CD4-positive, alpha-beta T cell treated with Interleukin-17A for 4 hours (primary cell): ENCODE results near the gene UBR4.
A peak's percentile ranks its signal among the peaks of the same experiment; 100 is the strongest.

Experiments
- DNase-seq: peaks from one replicate; pipeline ENCODE4 v3.0.0-alpha.2; 2020; ENCODE audit warnings: mixed read lengths

Gene UBR4

DNA sequence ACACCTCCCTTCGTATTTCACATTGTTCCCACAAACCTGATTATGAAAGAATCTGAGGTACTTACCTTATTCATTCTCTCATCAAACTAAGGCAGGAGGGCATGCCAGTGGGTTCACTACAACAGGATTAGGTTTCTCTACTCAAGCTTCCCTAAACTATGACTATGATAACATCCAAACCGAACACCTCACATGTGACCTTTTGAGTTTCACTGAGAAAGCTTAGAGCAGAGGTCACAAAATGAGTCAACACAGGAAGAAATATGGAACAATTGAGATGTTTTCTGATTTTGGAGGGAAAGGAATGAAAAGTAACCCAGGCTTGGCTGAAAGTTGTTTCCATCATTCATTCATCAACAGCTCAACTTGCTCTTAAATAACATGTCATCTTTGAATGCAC, 24.1 kb downstream of the UBR4 start:
- DNase-seq = no peak

DNA sequence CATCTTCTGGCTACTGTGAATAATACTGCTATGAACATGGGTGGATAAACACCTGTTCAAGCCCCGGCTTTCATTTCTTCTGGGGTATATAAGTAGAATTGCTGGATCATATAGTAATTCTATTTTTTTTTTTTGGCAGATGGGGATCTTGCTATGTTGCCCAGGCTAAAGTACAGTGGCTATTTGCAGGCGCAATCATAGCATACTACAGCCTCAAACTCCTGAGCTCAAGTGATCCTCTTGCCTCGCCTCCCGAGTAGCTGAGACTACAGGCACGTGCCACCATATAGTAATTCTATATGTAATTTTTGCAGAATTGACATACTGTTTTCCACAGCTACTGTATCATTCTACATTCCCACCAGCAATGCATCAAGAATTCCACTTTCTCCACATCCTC, 27.8 kb downstream of the UBR4 start:
- no peak for DNase-seq

- peak; percentile 8 for DNase-seq
These were observed 29.8 kb downstream of the UBR4 start for GRCh38 chr1:19180265-19180657.

- peak; percentile 47 for DNase-seq
These were observed 30.3 kb downstream of the UBR4 start for GRCh38 chr1:19179597-19180264.

DNA sequence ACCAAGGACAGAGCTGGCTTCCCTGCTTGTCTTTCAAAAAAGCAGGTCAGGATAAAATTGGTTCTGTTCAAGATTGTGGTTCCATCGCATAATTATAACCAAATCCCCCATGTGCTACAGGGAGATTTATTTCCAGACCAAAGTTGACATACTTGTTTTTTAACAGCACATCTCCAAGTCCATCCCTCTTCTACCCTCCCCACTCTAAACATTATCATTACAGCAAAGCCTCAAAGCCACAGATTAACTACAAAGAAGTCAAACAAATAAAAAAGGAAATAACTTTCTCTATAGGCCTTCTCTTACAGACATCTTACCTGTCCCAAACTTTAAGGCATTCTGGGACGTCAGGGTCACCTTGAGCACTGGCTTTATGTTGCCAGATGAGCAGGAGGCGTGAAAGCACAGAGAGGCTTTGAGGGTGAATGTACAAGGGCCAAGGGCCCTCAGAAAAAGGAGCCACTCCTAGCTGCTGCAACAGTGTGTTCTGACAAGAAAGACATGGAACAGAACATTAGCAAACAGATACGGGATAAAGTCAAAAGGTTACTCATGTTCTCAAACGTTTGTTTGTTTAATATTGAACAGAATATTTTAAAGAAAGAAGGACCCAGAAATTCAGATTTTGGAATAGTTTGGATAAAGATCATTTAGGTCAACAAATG, 31.2 kb downstream of the UBR4 start:
- no peak for DNase-seq

GRCh38 chr1:19177811-19178210, 32.3 kb downstream of the UBR4 start:
- no peak for DNase-seq

DNA sequence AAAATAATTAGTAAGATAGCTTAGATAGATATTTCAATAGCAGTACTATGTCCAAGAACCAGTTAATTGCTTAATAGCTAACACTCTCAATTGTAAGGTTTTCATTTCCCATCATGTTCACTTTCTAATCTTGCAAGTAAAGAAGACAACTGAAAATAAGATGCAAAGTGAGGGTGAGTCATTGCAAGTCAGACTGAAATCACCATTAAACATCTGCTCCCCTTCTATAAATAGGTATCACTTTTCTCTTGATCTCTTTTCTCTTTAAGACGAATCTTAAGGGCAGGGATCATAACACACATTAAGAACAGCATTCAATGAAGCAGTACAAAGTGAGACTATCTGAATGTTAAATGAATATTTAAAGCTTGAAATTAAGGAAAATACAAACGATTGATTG, 40.4 kb downstream of the UBR4 start:
- no peak for DNase-seq

DNA sequence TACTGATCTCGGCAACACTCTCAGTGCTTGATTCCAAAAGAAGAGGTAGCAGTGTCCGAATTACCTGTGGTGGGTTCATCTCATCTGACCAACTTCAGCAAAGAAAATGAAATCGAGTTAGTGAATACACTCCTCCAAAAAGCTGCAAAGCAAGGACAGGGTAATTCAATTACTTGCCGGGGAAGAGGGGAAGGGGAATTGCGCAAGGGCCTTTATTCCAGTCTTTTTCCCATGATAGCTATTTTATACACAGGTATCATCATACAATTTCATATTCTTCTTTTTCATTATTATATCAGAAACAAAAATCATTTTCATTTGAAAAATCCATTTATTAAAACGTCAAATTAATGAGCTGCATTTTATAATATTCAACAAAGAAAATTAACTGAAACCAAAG, 42.9 kb downstream of the UBR4 start:
- DNase-seq = no peak

DNA sequence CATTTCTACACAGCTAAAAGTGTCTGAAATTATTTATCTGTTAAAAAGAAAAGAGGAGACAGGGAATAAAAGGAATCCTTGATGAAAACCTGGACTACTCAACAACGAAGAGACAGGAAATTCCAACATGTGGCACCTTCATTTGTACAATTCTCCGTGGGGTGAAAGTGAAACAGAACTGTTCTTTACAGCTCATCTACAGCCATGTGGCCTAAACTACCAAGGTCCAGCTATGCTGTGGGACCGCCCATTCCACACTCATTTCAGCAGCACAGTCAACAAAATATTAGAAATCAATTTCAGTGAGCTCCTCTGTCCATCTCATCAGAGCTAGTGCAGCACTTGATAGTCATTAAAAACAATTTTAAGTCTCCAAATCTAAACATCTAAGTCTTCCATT, 44.0 kb downstream of the UBR4 start:
- no peak for DNase-seq

DNA sequence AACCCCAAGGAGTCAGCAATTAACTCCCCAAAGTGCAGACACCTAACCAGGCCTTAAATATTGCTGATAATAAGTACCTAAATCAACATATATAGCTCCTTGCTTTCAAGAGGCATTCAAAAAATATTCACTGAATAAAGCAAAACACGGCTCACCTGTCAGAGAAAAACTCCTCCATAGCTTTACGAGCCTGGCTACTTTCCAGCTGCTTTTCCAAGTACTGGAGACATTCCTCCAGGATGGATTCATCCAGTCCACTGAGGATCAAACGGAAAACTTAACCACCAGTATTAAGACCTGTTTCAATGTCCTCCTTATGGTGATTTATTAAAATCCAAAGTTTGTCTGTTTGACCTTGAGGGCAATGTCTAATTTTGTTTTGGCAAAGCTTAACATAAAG, 44.6 kb downstream of the UBR4 start:
- DNase-seq = no peak

GRCh38 chr1:19164274-19165015, 45.6 kb downstream of the UBR4 start:
- DNase-seq = no peak

DNA sequence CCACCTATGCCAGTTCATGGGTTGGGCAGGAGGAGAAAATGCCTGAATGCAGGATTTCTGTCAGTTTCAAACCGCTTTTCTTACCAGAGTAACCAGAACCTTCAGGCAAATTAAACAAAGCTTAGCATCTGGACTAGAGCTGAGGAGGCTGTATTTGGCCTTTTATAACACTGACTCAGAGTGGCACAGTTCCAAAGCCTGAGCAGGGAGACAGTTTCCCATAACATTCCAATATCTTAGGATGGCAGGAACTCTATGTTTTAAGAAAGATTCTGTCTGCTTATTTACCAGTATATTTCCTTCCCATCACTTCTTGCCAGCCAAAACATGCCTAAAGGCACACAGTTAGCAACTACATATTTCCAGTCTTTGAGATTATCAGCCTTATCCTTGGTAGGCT, 46.8 kb downstream of the UBR4 start:
- DNase-seq = no peak

DNA sequence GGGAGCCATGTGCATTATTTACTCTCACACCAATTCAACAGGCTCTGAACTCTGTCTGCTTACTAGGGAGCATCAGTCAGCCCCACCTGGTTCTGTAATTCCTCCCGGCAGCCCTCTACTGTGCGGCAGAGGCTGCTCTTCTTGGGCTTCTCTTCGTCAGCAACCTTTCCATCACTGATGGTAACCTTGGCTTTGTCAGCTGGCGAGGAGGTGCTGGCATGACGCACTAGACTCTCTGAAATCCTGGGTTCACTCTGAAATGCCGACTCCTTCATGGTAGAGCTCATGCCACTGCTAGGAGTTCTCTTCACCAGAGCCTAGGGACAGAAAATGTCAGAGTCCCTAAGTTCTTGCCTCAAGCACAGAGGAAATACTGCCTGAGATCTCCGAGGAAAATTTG, 49.2 kb downstream of the UBR4 start:
- no peak for DNase-seq

GRCh38 chr1:19157653-19158052, 52.4 kb downstream of the UBR4 start:
- DNase-seq = no peak

DNA sequence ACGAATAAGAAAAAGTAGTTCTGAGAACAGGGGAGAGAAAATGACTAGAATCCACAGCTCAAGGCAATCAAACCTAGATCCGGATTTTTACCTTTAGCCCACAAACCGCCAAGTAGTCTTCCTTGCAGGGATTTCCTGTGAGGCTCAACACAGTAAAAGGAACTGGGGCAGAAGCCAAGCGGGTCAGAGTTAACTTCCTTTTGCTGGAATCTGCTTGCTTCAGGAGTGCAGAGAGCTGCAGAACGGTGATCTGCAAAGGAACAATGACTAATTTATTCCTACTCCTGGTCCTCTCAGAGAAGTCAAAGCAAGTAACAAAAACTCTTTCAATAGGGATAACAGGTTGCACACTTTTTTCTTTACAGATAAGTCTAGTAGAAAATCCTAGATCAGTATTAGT, 53.4 kb downstream of the UBR4 start:
- DNase-seq = no peak

DNA sequence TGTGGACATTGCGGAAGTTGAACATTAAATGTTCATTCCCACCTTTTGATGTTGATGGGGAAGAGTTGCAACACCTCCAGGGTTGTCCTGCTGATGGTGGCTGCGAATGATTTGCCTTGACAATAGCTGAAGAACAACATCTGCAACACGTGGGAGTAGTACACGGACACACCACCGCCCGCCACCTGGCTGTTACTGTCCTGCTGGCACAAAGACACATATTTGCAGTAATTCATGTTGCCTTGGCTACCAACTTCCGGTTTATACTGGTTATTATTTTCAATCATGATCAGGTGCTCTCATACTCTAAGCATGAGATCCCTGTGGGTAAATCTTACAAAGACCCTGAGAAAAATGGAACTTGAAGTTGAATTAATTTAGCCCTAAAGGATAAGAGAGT, 55.2 kb downstream of the UBR4 start:
- DNase-seq = no peak

DNA sequence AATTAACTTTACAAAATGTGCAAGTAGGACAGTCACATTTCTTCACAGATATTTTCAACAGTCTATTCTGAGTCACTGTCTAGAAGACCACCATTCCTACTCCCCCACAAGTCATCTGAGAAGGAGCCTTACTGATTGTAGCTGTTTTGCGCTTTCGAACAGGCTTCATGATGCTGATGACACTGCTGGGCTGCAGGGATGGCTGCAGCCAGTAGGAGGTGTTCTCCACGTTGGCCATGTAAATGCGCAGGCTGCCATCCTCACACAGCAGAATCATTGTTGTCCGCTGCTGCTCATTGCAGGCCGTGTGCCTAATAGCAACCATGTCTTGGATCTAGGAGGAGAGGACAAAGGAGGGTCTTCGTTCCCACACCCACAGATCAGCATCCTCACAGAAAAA, 56.9 kb downstream of the UBR4 start:
- no peak for DNase-seq

DNA sequence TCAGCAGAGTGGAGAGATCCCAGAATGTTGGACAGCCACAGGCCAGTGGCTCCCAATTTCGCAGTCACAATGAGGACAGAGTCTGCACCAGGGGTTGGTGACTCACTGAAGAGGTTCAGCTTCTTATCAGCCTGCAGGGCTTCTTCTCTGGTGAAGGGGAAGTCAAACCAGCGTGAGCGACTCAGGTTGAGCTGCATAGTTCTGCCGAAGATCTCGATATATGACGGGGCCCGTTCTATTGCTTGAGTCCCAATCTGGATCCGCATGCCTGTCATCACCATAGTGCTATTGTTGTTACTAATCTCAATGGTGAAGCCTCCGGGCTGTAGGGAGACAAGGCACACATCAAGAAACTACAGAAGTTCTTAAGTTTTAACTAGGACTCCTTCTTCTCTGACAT, 58.5 kb downstream of the UBR4 start:
- no peak for DNase-seq

- no peak for DNase-seq
These were observed 60.3 kb downstream of the UBR4 start for GRCh38 chr1:19149736-19150135.

DNA sequence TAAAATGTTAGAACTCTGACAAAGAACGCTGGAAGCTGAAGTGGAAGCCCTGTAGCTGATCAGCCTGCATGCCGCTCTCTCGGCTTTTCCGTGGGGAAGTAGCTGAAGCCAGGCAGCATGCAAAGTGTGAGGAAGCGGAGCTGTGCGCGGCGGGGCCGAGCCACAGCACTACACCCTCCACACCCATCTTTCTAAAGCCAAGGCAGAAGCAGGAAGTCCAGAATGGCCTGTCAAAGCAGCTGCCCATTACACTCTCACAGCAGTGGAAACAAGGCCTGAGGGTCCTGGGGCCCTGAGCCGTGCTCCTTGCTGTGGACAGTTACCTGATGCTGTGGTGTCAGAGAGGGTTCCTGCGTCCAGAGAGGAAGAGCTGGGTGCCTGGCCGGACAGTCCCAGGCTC, 69.6 kb downstream of the UBR4 start:
- no peak for DNase-seq

GRCh38 chr1:19139711-19140110, 70.4 kb downstream of the UBR4 start:
- no peak for DNase-seq

GRCh38 chr1:19138958-19139581, 71.0 kb downstream of the UBR4 start:
- DNase-seq = no peak

DNA sequence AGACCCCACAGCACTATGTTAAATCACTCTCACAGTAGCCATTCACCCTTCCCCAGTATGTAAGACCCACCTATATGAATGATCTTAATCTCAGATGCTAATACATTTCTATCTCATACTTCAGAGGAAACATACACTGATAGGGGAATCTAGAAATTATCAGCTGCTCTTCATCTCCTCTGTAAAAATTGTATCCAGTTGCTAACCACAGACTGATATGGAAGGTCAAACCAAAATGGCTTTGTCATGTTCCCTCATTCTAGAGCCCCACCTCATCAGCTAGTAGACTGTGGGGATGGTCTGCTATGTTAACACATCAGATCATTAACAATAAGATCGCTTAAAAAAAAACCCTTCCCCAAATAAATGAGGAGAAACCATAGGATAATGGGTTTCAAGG, 71.7 kb downstream of the UBR4 start:
- no peak for DNase-seq

- no peak for DNase-seq
These were observed 72.9 kb downstream of the UBR4 start for GRCh38 chr1:19137158-19137557.
